Measurements from ENCODE around the gene SLC17A7.

SLC17A7 gene

DNA sequence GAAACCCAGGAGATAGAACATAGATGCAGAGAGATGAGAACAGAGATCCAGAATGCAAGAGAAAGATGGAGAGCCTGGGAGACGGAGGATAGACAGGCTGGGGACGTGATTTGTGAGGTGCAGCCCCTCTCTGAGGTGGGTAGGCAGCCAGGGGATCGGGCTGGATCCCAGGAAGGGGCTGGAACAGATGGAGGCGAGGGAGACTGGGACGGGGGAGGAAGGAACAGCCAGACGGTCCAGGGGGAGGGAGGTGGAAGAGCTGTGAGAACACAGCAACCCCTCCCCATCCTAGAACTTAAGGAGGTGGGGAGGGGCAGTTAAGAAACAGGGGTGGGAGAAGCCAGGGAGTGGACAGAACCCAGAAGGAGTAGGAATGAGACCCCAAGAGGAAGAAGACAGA lies 3.1 kb downstream of the SLC17A7 start:
- DNase-seq (ENCODE audit: low read depth) = no peak
- TF ChIP-seq, protein P1, sequence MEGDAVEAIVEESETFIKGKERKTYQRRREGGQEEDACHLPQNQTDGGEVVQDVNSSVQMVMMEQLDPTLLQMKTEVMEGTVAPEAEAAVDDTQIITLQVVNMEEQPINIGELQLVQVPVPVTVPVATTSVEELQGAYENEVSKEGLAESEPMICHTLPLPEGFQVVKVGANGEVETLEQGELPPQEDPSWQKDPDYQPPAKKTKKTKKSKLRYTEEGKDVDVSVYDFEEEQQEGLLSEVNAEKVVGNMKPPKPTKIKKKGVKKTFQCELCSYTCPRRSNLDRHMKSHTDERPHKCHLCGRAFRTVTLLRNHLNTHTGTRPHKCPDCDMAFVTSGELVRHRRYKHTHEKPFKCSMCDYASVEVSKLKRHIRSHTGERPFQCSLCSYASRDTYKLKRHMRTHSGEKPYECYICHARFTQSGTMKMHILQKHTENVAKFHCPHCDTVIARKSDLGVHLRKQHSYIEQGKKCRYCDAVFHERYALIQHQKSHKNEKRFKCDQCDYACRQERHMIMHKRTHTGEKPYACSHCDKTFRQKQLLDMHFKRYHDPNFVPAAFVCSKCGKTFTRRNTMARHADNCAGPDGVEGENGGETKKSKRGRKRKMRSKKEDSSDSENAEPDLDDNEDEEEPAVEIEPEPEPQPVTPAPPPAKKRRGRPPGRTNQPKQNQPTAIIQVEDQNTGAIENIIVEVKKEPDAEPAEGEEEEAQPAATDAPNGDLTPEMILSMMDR (IDR thresholded peaks at IDR 0.05; ENCODE audit: low read depth, low read length, missing control alignments) = no peak
- no peak overlapping the region for H3K4me3 ChIP-seq (ENCODE audit: low read depth, low read length)

DNA sequence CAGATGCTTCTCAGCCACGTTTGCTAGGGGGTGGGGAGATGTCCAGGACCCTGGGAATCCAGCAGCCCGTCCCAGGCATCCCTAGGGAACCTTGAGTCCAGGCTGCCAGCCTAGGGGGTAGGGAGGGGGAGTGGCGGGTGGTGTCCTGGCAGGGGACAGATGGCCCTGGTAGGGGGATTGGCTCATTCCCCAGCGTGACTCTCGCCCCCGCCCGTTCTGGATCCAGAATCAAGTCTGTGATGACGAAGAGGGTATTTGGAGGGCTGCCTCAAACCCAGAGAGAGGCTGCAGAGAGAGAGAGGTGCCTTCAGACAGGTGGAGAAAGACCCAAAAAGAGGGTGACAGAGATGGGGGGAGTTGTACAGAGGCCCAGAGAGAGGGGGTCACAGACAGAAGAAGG lies 4.1 kb downstream of the SLC17A7 start:
- TF ChIP-seq, protein P1 (IDR thresholded peaks at IDR 0.05; ENCODE audit: low read depth, low read length, missing control alignments) = no peak
- DNase-seq (ENCODE audit: low read depth) = no peak
- no peak overlapping the region for H3K4me3 ChIP-seq (ENCODE audit: low read depth, low read length)

DNA sequence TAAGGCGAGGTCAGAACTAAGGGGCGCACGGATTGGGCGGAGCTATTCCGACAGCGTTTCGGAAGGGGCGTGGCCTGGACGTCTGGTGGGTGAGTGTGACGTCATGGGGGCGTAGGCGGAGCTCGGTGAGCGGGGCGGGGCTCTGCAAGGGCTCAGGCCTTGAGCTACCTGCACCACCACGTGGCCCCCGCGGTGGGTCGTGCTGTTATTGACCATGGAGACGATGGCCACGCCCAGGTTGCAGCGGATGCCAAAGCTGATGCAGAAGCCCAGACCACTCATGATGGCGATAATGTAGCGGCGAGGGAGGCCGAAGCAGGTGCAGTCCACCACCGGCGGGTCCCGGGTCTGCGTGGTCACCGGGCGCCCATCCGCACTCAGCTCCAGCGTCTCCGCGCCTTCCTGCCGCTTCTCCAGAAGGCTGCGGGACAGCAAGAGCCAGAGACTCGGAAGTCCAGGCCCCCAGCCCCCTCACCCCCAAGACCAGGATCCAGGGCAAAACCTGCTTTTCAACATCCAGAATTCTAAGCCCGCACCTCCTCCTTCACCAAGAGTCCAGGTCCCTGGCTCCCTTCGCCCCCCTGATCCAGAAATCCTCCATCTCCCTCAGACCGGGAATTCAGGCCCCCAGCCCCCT lies 4.8 kb downstream of the SLC17A7 start:
- TF ChIP-seq, protein P1 (IDR thresholded peaks at IDR 0.05; ENCODE audit: low read depth, low read length, missing control alignments) = no peak
- no peak for DNase-seq (ENCODE audit: low read depth)
- no peak overlapping the region for H3K4me3 ChIP-seq (ENCODE audit: low read depth, low read length)

DNA sequence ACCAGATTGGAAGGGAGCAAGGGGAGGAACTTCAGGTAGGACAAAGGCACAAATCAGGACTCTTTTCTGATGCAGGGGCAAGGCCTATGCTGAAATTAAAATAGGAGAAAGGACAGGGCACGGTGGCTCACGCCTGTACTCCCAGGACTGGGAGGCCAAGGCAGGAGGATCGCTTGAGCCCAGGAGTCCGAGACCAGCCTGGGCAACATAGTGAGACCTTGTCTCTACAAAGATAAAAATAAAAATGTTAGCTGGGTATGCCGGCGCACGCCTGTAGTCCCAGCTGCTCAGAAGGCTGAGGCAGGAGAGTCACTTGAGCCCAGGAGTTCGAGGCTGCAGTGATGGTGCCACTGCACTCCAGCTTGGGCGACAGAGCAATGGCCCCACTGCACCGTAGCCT lies 5.7 kb downstream of the SLC17A7 start:
- no peak overlapping the region for H3K4me3 ChIP-seq (ENCODE audit: low read depth, low read length)
- TF ChIP-seq, protein P1 (IDR thresholded peaks at IDR 0.05; ENCODE audit: low read depth, low read length, missing control alignments) = no peak
- DNase-seq (ENCODE audit: low read depth) = no peak

DNA sequence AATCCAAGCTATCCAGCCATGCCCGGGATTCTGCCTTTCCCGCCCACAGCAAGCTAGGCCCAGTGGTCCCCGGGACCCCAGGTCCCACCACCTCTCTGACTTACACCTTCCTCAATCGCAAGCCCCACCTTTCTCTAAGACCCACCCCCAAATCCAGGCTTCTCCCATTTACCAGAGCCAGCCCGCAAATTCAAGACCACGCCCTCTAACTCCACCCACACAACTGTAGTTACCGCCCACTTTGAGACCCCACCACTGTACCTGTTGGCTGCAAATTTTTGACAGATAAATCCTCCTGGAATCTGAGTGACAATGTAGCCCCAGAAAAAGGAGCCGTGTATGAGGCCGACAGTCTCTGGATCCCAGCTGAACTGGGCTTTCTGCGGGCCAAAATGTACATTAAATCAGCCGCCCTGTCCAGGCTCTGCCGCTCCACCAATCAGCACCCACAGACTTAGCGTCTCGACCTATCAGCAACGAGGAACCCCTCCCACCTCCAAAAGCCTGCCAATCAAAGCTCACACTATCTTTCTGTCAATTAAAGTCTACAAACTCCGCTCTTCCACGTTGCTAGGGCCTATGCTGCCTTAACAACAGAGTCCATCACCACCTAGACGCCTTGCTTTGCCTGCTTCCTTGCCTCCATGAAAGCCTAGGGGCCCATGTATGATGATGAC lies 6.3 kb downstream of the SLC17A7 start:
- TF ChIP-seq, protein P1 (IDR thresholded peaks at IDR 0.05; ENCODE audit: low read depth, low read length, missing control alignments) = no peak
- DNase-seq (ENCODE audit: low read depth) = no peak
- H3K4me3 ChIP-seq (ENCODE audit: low read depth, low read length) = no peak overlapping the region

DNA sequence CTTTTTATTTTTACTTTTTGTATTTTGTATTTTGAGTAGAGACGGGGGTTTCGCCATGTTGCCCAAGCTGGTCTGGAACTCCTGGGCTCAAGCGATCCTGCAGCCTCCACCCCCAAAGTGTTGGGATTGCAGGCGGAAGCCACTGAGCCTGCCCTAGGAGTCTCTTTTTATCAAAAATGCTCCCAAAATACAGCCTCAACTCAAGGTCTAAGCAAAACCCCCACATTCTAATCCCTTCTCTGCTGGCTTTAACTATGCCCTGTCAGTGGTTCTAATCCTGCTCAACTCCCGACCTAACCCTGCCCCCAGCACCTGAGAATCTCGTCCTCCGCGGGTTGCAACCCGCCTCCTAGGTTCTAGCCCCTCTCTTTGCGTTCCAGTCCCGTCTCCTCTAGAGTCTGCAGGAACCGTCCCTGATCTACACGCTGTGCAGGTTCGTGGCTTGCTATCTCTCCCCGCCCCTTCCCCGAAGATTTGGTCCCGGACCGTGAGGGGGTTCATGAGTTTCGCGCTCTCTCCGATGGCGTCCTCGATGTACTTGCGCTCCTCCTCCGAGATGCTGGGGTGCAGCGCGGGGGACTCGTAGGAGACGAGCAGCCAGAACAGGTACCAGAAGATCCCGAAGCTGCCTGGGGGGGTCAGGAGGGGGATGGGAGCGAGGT lies 8.0 kb downstream of the SLC17A7 start:
- no peak for DNase-seq (ENCODE audit: low read depth)
- TF ChIP-seq, protein P1 (IDR thresholded peaks at IDR 0.05; ENCODE audit: low read depth, low read length, missing control alignments) = no peak
- no peak overlapping the region for H3K4me3 ChIP-seq (ENCODE audit: low read depth, low read length)

Measured in GM12864 (cell line).